HEK293T (cell line): ENCODE measurements around the gene ADISSP.

ENCODE experiments used
- BHLHE40 ChIP-seq: fragments of 450-650 bp; IDR thresholded peaks from 2 replicates; pipeline ENCODE4 v1.6.1; 2016; ENCODE audit warnings: mild to moderate bottlenecking, moderate library complexity, borderline replicate concordance
- FOXA1 ChIP-seq: fragments of 450-650 bp; IDR thresholded peaks from 2 replicates; pipeline ENCODE4 v1.6.1; 2016; ENCODE audit warnings: mild to moderate bottlenecking
- FOXK2 ChIP-seq: fragments of 450-650 bp; IDR thresholded peaks from 2 replicates; pipeline ENCODE4 v1.6.1; 2016; ENCODE audit warnings: mild to moderate bottlenecking
- TARDBP ChIP-seq: fragments of 450-650 bp; IDR thresholded peaks from 2 replicates; pipeline ENCODE4 v1.6.1; 2016

DNA sequence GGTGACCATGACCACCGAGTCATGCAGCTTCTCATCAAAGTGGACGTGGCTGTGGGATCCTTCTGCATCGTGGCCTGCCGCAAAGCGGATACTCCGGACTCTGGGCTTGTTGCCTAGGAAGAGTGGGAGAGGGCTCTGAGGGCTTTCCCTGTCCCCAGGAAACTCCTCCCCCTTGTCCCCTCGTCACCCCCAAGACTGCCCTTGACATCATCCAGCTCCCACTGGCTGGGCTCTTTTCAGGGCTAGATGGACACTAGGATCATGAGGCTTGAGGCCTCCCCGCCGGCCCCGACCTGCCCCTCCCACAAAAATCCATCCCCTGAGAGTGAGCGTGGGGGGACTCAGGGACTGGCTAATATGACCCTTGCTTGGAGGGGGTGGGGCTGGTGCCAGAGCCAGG lies 9.0 kb downstream of the ADISSP start:
- no peak for TF ChIP-seq TARDBP
- TF ChIP-seq FOXA1, result no peak
- TF ChIP-seq BHLHE40, result no peak
- no peak for TF ChIP-seq FOXK2
